Upper lobe of right lung (tissue), 1 donor: Measurements from ENCODE around the gene FLAD1. TPM values are rescaled to one million over a fixed set of nuclear protein-coding genes. Genes with fewer than 3 reads are reported as not detected.
A peak's percentile ranks its signal among the peaks of the same experiment; 100 is the strongest.

ENCODE experiments used
- ATAC-seq: fragments of 200-7000 bp; cut with Tn5 transposase; one replicate; pipeline ENCODE4 v1.9.1; 2020; ENCODE audit warnings: mild to moderate bottlenecking, moderate library complexity
- DNase-seq: peaks from one replicate; pipeline ENCODE4 v3.0.0-alpha.2; 2020
- H3K27ac ChIP-seq: fragments of 200-600 bp; one replicate; pipeline ENCODE4 v1.8.0; 2022
- H3K27me3 ChIP-seq: fragments of 200-600 bp; one replicate; pipeline ENCODE4 v1.8.0; 2022; ENCODE audit warnings: mild to moderate bottlenecking
- H3K36me3 ChIP-seq: fragments of 200-600 bp; one replicate; pipeline ENCODE4 v1.8.0; 2022
- H3K4me1 ChIP-seq: fragments of 200-600 bp; one replicate; pipeline ENCODE4 v1.8.0; 2022
- H3K4me3 ChIP-seq: fragments of 200-600 bp; one replicate; pipeline ENCODE4 v1.8.0; 2022; ENCODE audit warnings: mild to moderate bottlenecking
- H3K9me3 ChIP-seq: fragments of 200-600 bp; one replicate; pipeline ENCODE4 v1.8.0; 2022
- intact Hi-C: fragments of 100-400 bp; cut with DNase I; formaldehyde crosslinking; loops from one replicate; pipeline ENCODE4 v1.11.0; 2022
- total RNA-seq: library from RNA; stranded (reverse); fragmentation: NEBNext Ultra II Directional; extraction: Animal tissue kit (Norgen Biotek cat#: 25700); gene quantifications from one replicate; pipeline ENCODE4 v1.2.1, GENCODE V29; 2021
- TF ChIP-seq, protein P1 (sequence below): fragments of 200-600 bp; IDR thresholded peaks from one replicate; pipeline ENCODE4 v1.8.0; 2022; ENCODE audit warnings: antibody characterized with exemption
- donor health status: DM: no; HTN: yes; CAD: no; lungs with severe emphysema.

FLAD1 gene
- total RNA-seq, 1 donor from 2014 or later = 29.0 TPM

- ATAC-seq = no peak
- no peak overlapping the region for H3K27ac ChIP-seq
- no peak overlapping the region for H3K4me3 ChIP-seq
- DNase-seq = peak; percentile 36
- peaks cover 3% of the 10 kb centered on the region for H3K4me1 ChIP-seq
- TF ChIP-seq, protein P1, sequence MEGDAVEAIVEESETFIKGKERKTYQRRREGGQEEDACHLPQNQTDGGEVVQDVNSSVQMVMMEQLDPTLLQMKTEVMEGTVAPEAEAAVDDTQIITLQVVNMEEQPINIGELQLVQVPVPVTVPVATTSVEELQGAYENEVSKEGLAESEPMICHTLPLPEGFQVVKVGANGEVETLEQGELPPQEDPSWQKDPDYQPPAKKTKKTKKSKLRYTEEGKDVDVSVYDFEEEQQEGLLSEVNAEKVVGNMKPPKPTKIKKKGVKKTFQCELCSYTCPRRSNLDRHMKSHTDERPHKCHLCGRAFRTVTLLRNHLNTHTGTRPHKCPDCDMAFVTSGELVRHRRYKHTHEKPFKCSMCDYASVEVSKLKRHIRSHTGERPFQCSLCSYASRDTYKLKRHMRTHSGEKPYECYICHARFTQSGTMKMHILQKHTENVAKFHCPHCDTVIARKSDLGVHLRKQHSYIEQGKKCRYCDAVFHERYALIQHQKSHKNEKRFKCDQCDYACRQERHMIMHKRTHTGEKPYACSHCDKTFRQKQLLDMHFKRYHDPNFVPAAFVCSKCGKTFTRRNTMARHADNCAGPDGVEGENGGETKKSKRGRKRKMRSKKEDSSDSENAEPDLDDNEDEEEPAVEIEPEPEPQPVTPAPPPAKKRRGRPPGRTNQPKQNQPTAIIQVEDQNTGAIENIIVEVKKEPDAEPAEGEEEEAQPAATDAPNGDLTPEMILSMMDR = no peak
- H3K36me3 ChIP-seq = peaks cover 35% of the 10 kb centered on the region
- H3K27me3 ChIP-seq = no peaks in the 10 kb centered on the region
- intact Hi-C loops = no loop called here
- H3K9me3 ChIP-seq = no peaks in the 10 kb centered on the region
Observed at GRCh38 chr1:154990276-154990675, 7.1 kb downstream of the FLAD1 start.

DNA sequence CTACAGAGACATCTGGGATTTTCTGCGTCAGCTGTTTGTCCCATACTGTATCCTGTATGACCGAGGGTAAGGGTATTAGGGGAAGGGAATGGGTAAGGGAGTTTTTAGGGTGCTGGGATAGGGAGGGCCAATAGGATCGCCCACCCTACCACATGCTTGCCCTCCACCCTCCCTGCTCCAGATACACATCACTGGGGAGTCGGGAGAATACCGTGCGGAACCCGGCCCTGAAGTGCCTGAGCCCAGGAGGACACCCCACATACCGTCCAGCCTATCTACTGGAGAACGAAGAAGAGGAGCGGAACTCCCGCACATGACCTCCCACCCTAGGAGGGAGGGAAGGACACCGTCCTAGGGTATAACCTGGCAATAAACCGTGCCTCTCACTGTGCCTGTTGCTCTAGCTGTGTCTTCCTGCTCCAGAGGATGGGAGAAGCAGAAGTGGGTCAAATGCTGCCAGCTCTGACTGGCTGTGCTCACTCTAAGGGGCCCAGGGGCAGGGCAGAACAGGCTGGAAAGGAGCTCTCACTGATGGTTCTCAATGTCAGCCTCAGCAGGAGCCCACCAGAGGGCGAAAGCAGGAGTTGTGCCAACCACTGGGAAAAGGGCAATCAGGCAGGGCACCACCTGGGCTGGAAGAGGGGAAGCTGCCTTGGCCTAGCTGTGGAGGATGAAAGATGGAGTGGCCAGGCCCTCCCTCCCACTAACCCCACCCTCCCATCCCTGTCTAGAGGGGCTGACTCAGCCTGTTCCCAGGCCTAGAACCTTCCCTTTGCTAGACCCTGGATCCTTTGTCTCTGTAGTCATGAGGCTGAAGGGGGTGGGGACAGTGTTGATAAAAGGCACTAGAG is 9.8 kb downstream of the FLAD1 start:
- Histone ChIP-seq H3K27me3 (no peaks in the 10 kb centered on the region), H3K36me3 (peaks cover 35% of the 10 kb centered on the region), H3K4me3 (no peak overlapping the region), H3K27ac (no peak overlapping the region), H3K9me3 (no peaks in the 10 kb centered on the region), H3K4me1 (no peaks in the 10 kb centered on the region)
- TF ChIP-seq, protein P1 = no peak
- ATAC-seq (no peak), DNase-seq (peak; percentile 42)
- intact Hi-C loops = no loop called here

- Histone ChIP-seq H3K27ac (no peak within 1 kb of the TSS), H3K4me3 (no peak within 1 kb of the TSS), H3K9me3 (no peaks in the 10 kb centered on the region), H3K27me3 (no peaks in the 10 kb centered on the region), H3K4me1 (peaks cover 2% of the 10 kb centered on the region), H3K36me3 (peaks cover 27% of the 10 kb centered on the region)
- DNase-seq = peak; percentile 47
- TF ChIP-seq, protein P1 = no peak
- ATAC-seq = no peak
- intact Hi-C loops = no loop called here
Observed at GRCh38 chr1:154993572-154994268, 10.6 kb downstream of the FLAD1 start, which contains the start of gene LENEP. LENEP (plus strand) TSS chr1:154993586; CDS start chr1:154993608, 22 bp downstream.

GRCh38 chr1:154994269-154994587 is 11.1 kb downstream of the FLAD1 start:
- peaks cover 7% of the 10 kb centered on the region for H3K4me1 ChIP-seq
- H3K27ac ChIP-seq = no peak overlapping the region
- TF ChIP-seq, protein P1 = no peak
- intact Hi-C loops = no loop called here
- no peaks in the 10 kb centered on the region for H3K27me3 ChIP-seq
- DNase-seq (no peak), ATAC-seq (no peak)
- peaks cover 24% of the 10 kb centered on the region for H3K36me3 ChIP-seq
- no peak overlapping the region for H3K4me3 ChIP-seq
- no peaks in the 10 kb centered on the region for H3K9me3 ChIP-seq

DNA sequence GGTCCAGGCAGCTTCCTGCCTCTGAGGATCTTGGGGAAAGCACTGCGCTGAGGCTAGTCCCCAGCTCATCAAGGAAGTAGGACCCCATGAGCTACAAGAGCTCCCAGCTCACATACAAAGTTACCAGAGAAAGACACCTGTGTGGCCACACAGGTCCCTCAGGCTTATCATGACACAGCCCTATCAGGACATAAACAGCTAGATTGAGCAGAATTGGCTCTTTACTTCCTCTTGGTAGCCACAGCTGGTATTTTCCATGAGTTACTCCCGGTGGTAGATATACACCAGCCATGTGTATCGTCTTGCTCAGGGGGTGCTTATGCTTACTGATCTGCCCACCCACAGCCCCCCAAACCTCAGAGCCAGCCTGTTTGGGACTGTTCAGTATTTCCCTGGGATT is 11.4 kb downstream of the FLAD1 start:
- TF ChIP-seq, protein P1 = no peak
- H3K27ac ChIP-seq = no peak overlapping the region

More for the DNA sequence above, 11.4 kb downstream of the FLAD1 start:
- H3K4me3 ChIP-seq = no peak overlapping the region
- no peaks in the 10 kb centered on the region for H3K9me3 ChIP-seq
- intact Hi-C loops = no loop called here
- peaks cover 20% of the 10 kb centered on the region for H3K36me3 ChIP-seq
- peaks cover 10% of the 10 kb centered on the region for H3K4me1 ChIP-seq
- no peaks in the 10 kb centered on the region for H3K27me3 ChIP-seq
- ATAC-seq (no peak), DNase-seq (peak; percentile 13)
